PC-9 (cell line): ENCODE data around the gene DNAJC30. TPM values are rescaled to one million over a fixed set of nuclear protein-coding genes. Genes with fewer than 3 reads are reported as not detected.

Source experiments
- BruUV-seq: library from RNA; stranded (reverse); fragments of 400-500 nt; replicated peaks from 2 replicates; lab custom pipeline; 2021; lab: Mats Ljungman, UMichigan
- CTCF ChIA-PET: fragments of 300-600 bp; sonication (Branson Sonifier 250); formaldehyde crosslinking; loops from one replicate; lab custom pipeline; 2022; ENCODE audit warnings: antibody characterized with exemption; lab: Charles Lee
- POLR2A ChIA-PET: fragments of 300-600 bp; sonication (Branson Sonifier 250); formaldehyde crosslinking; loops from one replicate; lab custom pipeline; 2022; ENCODE audit warnings: antibody characterized with exemption; ENCODE audit not compliant: unreplicated experiment; lab: Charles Lee
- DNase-seq, 2 experiments: peaks; one replicate each; pipeline versions ENCODE4 v3.0.0 to v3.0.0-alpha.2; 2015 to 2022; ENCODE audit warnings: mixed read lengths in 1 of 2
- H2AFZ ChIP-seq: fragments of 200-600 bp; sonication (generic); 2 replicates; pipeline ENCODE4 v1.8.1; 2017; ENCODE audit warnings: antibody characterized with exemption
- H3F3A ChIP-seq: fragments of 200-600 bp; sonication (generic); 2 replicates; pipeline ENCODE4 v1.8.1; 2017; ENCODE audit warnings: antibody characterized with exemption, mild to moderate bottlenecking, low read depth; ENCODE audit not compliant: insufficient read depth
- H3K27ac ChIP-seq: fragments of 200-600 bp; sonication (generic); 2 replicates; pipeline ENCODE4 v1.6.1; 2016; ENCODE audit warnings: mixed run types
- H3K27me3 ChIP-seq: fragments of 200-600 bp; sonication (generic); 2 replicates; pipeline ENCODE4 v1.6.1; 2016; ENCODE audit warnings: low read depth, mixed run types; ENCODE audit not compliant: insufficient read depth
- H3K36me3 ChIP-seq: fragments of 200-600 bp; sonication (generic); 2 replicates; pipeline ENCODE4 v1.6.1; 2016; ENCODE audit warnings: low read depth, mixed run types
- H3K4me1 ChIP-seq: fragments of 200-600 bp; sonication (generic); replicated peaks from 2 replicates; pipeline ENCODE4 v1.6.1; 2016; ENCODE audit warnings: mixed run types; ENCODE audit not compliant: insufficient read depth
- H3K4me2 ChIP-seq: fragments of 200-600 bp; sonication (generic); 2 replicates; pipeline ENCODE4 v1.6.1; 2017; ENCODE audit warnings: mixed run types
- H3K4me3 ChIP-seq: fragments of 200-600 bp; sonication (generic); 2 replicates; pipeline ENCODE4 v1.6.1; 2016; ENCODE audit warnings: mixed run types
- H3K79me2 ChIP-seq: fragments of 200-600 bp; sonication (generic); 2 replicates; pipeline ENCODE4 v1.6.1; 2017; ENCODE audit warnings: low read depth, mixed run types
- H3K9me2 ChIP-seq: fragments of 200-600 bp; sonication (generic); 2 replicates; pipeline ENCODE4 v1.8.1; 2017; ENCODE audit warnings: mild to moderate bottlenecking; ENCODE audit not compliant: insufficient read depth
- H3K9me3 ChIP-seq: fragments of 200-600 bp; sonication (generic); 2 replicates; pipeline ENCODE4 v1.8.1; 2016; ENCODE audit warnings: low read depth; ENCODE audit not compliant: insufficient read depth
- H4K20me1 ChIP-seq: fragments of 200-600 bp; sonication (generic); 2 replicates; pipeline ENCODE4 v1.8.1; 2017; ENCODE audit not compliant: insufficient read depth
- CTCF ChIP-seq: fragments of 200-600 bp; sonication (generic); conservative IDR thresholded peaks from 2 replicates; pipeline ENCODE4 v1.6.1; 2017; ENCODE audit warnings: mixed run types, antibody characterized with exemption, mild to moderate bottlenecking, moderate library complexity
- EZH2 ChIP-seq: fragments of 200-600 bp; sonication (generic); IDR thresholded peaks from 2 replicates; pipeline ENCODE4 v1.8.0; 2017; ENCODE audit warnings: antibody characterized with exemption, low read depth
- intact Hi-C: fragments of 100-400 bp; cut with micrococcal nuclease; formaldehyde crosslinking; loops from one replicate; pipeline ENCODE4 v1.10.0; 2022; ENCODE audit not compliant: unreplicated experiment
- total RNA-seq: library from RNA; stranded (reverse); gene quantifications from 2 replicates; pipeline ENCODE4 v1.2.3, GENCODE V29; 2021

DNAJC30 gene
- total RNA-seq, 1 experiment from 2014 or later, result 9.5 TPM

- BruUV-seq, result no TSS peak
- Histone ChIP-seq H3K27ac (no peak overlapping the region), H2AFZ (no peak overlapping the region), H3K36me3 (no peaks in the 10 kb centered on the region), H3K4me3 (no peak overlapping the region), H3K79me2 (no peaks in the 10 kb centered on the region), H3F3A (peaks cover 26% of the 10 kb centered on the region; the same call in 1 of the 2 replicates), H3K9me2 (no peaks in the 10 kb centered on the region), H3K4me1 (peaks cover 4% of the 10 kb centered on the region; the same call in 1 of the 2 replicates), H3K27me3 (no peaks in the 10 kb centered on the region), H3K4me2 (no peak overlapping the region), H4K20me1 (no peaks in the 10 kb centered on the region), H3K9me3 (no peaks in the 10 kb centered on the region)
- POLR2A ChIA-PET, result no interaction called here
- TF ChIP-seq CTCF, result no peak
- TF ChIP-seq EZH2, result no peak
- CTCF ChIA-PET, result no interaction called here
- no peak for DNase-seq
- intact Hi-C loops, result no loop called here
These were observed 40.4 kb downstream of the DNAJC30 start for GRCh38 chr7:73642834-73643233.

GRCh38 chr7:73638911-73639310 is 44.3 kb downstream of the DNAJC30 start:
- H3K36me3 ChIP-seq, result no peaks in the 10 kb centered on the region
- no peak overlapping the region for H3K4me2 ChIP-seq
- H3K4me3 ChIP-seq, result no peak overlapping the region
- H3F3A ChIP-seq, result no peaks in the 10 kb centered on the region; the same call in 1 of the 2 replicates
- H3K27ac ChIP-seq, result no peak overlapping the region
- H3K9me3 ChIP-seq, result no peaks in the 10 kb centered on the region
- peaks cover 12% of the 10 kb centered on the region for H3K4me1 ChIP-seq
- no TSS peak for BruUV-seq
- no peaks in the 10 kb centered on the region for H3K27me3 ChIP-seq
- H3K9me2 ChIP-seq, result no peaks in the 10 kb centered on the region
- intact Hi-C loops, result no loop called here
- H4K20me1 ChIP-seq, result no peaks in the 10 kb centered on the region
- CTCF ChIA-PET, result no interaction called here
- POLR2A ChIA-PET, result no interaction called here
- DNase-seq, result no peak
- H2AFZ ChIP-seq, result no peak overlapping the region
- H3K79me2 ChIP-seq, result no peaks in the 10 kb centered on the region
- no peak for TF ChIP-seq CTCF
- no peak for TF ChIP-seq EZH2

GRCh38 chr7:73635428-73636200 is 47.6 kb downstream of the DNAJC30 start:
- Histone ChIP-seq H3K27ac (peak overlapping the region; percentile 9; the same call in 1 of the 2 replicates), H3K4me3 (no peak overlapping the region), H3K4me1 (peaks cover 12% of the 10 kb centered on the region), H3K36me3 (no peaks in the 10 kb centered on the region), H3K79me2 (no peaks in the 10 kb centered on the region), H2AFZ (no peak overlapping the region), H3K27me3 (no peaks in the 10 kb centered on the region), H3K9me2 (no peaks in the 10 kb centered on the region), H3K4me2 (peak overlapping the region; percentile 61), H4K20me1 (no peaks in the 10 kb centered on the region), H3K9me3 (no peaks in the 10 kb centered on the region), H3F3A (peaks cover 2% of the 10 kb centered on the region)
- TF ChIP-seq EZH2 (no peak), CTCF (no peak)
- ChIA-PET CTCF (interaction anchor here (0.5 to 0.9 kb wide), 2 partner anchors 11 to 112 kb away, joined by 3 to 5 read pairs; no protein-coding TSS in a partner anchor), POLR2A (interaction anchor here (0.6 to 0.9 kb wide), 3 partner anchors 28 to 215 kb away, joined by 4 to 12 read pairs (median 5); no protein-coding TSS in a partner anchor)
- intact Hi-C loops, result no loop called here
- TSS peak; percentile 33 for BruUV-seq
- no peak for DNase-seq
